Sciatic nerve (tissue), 2 donors: ENCODE measurements around the gene MTFP1. TPM values are rescaled to one million over a fixed set of nuclear protein-coding genes. Genes with fewer than 3 reads are reported as not detected.

Source experiments
- ATAC-seq: fragments of 200-7000 bp; cut with Tn5 transposase; one replicate; pipeline ENCODE4 v1.9.1; 2020; ENCODE audit warnings: mild to moderate bottlenecking, moderate library complexity
- DNase-seq: peaks from one replicate; pipeline ENCODE4 v3.0.0-alpha.2; 2020; ENCODE audit warnings: low spot score
- intact Hi-C: fragments of 100-400 bp; cut with DNase I; formaldehyde crosslinking; loops from one replicate; pipeline ENCODE4 v1.14.2; 2022
- total RNA-seq: library from RNA; stranded (reverse); fragmentation: NEBNext Ultra II Directional; extraction: Animal tissue kit (Norgen Biotek cat#: 25700); gene quantifications from one replicate; pipeline ENCODE4 v1.2.1, GENCODE V29; 2021
- donor health status: DM: no; HTN: no; CAD: no.
- donor health status: DM: no; HTN: no; CAD: no.

MTFP1 gene
- total RNA-seq, 1 donor from 2014 or later: 3.6 TPM

- peak; percentile 23 for ATAC-seq
- intact Hi-C loops: loop anchor here (2.0 kb wide), 1 partner anchor 24 kb away; no protein-coding TSS in a partner anchor
- peak; percentile 68 for DNase-seq
Measured at GRCh38 chr22:30422481-30423300, 2.9 kb upstream of the MTFP1 start.

- intact Hi-C loops: loop anchor here (2.0 kb wide), 1 partner anchor 25 kb away; no protein-coding TSS in a partner anchor
- DNase-seq: peak; percentile 85
- peak; percentile 77 for ATAC-seq
Measured at GRCh38 chr22:30423301-30423958, 2.1 kb upstream of the MTFP1 start.

GRCh38 chr22:30423959-30424533, 1.5 kb upstream of the MTFP1 start:
- ATAC-seq (peak; percentile 97), DNase-seq (peak; percentile 99)
- intact Hi-C loops: loop anchor here (2.0 kb wide), 1 partner anchor 25 kb away; no protein-coding TSS in a partner anchor

GRCh38 chr22:30424534-30425326, 838 bp upstream of the MTFP1 start:
- no peak for ATAC-seq
- intact Hi-C loops: no loop called here
- DNase-seq: no peak

- intact Hi-C loops: no loop called here
- ATAC-seq: no peak
- DNase-seq: no peak
Measured at GRCh38 chr22:30425327-30425615, 297 bp upstream of the MTFP1 start.

- no peak for ATAC-seq
- DNase-seq: peak; percentile 88
- intact Hi-C loops: no loop called here
Measured at GRCh38 chr22:30426388-30427353, 1.1 kb downstream of the MTFP1 start.

GRCh38 chr22:30427871-30428270, 2.3 kb downstream of the MTFP1 start:
- intact Hi-C loops: no loop called here
- ATAC-seq (no peak), DNase-seq (no peak)

- ATAC-seq: no peak
- intact Hi-C loops: no loop called here
- DNase-seq: no peak
Measured at GRCh38 chr22:30429887-30430286, 4.3 kb downstream of the MTFP1 start.

GRCh38 chr22:30430933-30431332, 5.4 kb downstream of the MTFP1 start:
- no peak for DNase-seq
- intact Hi-C loops: no loop called here
- ATAC-seq: no peak

GRCh38 chr22:30432096-30432495, 6.5 kb downstream of the MTFP1 start:
- ATAC-seq (no peak), DNase-seq (no peak)
- intact Hi-C loops: no loop called here

GRCh38 chr22:30432520-30432919, 7.0 kb downstream of the MTFP1 start:
- ATAC-seq: no peak
- intact Hi-C loops: no loop called here

GRCh38 chr22:30433227-30433626, 7.7 kb downstream of the MTFP1 start:
- intact Hi-C loops: no loop called here
- ATAC-seq: no peak
- DNase-seq: no peak

More at GRCh38 chr22:30432520-30432919, 7.0 kb downstream of the MTFP1 start:
- no peak for DNase-seq

- intact Hi-C loops: no loop called here
- ATAC-seq: no peak
- no peak for DNase-seq
Measured at GRCh38 chr22:30433773-30434172, 8.2 kb downstream of the MTFP1 start.

- no peak for DNase-seq
- ATAC-seq: no peak
- intact Hi-C loops: no loop called here
Measured at GRCh38 chr22:30434843-30435242, 9.3 kb downstream of the MTFP1 start.

- DNase-seq: no peak
- ATAC-seq: peak; percentile 60
- intact Hi-C loops: no loop called here
Measured at GRCh38 chr22:30435674-30436126, 10.1 kb downstream of the MTFP1 start.

- intact Hi-C loops: no loop called here
- ATAC-seq: no peak
- DNase-seq: no peak
Measured at GRCh38 chr22:30436196-30436595, 10.6 kb downstream of the MTFP1 start.

GRCh38 chr22:30438559-30438958, 13.0 kb downstream of the MTFP1 start:
- intact Hi-C loops: no loop called here
- no peak for DNase-seq
- no peak for ATAC-seq

- DNase-seq: no peak
- ATAC-seq: no peak
- intact Hi-C loops: no loop called here
Measured at GRCh38 chr22:30439226-30439625, 13.7 kb downstream of the MTFP1 start.
